GM12874 (cell line): ENCODE measurements around the gene NCOA6.

Experiments used
- TF ChIP-seq, protein P1 (sequence below): IDR thresholded peaks from 2 replicates; pipeline ENCODE4 v1.5.1; 2011; ENCODE audit warnings: low read depth, mild to moderate bottlenecking, control low read depth, low read length, moderate library complexity; ENCODE audit not compliant: insufficient read depth

The NCOA6 gene

DNA sequence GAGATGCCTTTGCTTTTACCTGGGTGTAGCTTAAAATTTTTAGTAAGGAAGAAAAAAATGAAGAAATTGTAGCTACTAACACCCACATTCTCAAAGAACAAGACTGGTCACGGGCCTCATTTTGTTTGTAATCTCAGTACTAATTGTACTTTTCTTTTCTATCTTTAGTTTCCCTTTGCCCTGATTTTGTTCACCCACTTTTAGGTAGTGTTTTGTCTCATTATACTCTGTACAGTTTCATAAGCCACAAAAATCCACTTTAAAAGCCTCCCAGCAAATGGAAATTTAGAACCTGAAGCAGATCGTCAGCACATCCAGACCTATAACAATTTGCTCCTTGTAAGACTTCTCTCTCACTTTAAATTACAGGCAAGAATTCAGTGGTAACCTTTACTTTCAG lies 78.0 kb downstream of the NCOA6 start:
- TF ChIP-seq, protein P1, sequence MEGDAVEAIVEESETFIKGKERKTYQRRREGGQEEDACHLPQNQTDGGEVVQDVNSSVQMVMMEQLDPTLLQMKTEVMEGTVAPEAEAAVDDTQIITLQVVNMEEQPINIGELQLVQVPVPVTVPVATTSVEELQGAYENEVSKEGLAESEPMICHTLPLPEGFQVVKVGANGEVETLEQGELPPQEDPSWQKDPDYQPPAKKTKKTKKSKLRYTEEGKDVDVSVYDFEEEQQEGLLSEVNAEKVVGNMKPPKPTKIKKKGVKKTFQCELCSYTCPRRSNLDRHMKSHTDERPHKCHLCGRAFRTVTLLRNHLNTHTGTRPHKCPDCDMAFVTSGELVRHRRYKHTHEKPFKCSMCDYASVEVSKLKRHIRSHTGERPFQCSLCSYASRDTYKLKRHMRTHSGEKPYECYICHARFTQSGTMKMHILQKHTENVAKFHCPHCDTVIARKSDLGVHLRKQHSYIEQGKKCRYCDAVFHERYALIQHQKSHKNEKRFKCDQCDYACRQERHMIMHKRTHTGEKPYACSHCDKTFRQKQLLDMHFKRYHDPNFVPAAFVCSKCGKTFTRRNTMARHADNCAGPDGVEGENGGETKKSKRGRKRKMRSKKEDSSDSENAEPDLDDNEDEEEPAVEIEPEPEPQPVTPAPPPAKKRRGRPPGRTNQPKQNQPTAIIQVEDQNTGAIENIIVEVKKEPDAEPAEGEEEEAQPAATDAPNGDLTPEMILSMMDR, result no peak

DNA sequence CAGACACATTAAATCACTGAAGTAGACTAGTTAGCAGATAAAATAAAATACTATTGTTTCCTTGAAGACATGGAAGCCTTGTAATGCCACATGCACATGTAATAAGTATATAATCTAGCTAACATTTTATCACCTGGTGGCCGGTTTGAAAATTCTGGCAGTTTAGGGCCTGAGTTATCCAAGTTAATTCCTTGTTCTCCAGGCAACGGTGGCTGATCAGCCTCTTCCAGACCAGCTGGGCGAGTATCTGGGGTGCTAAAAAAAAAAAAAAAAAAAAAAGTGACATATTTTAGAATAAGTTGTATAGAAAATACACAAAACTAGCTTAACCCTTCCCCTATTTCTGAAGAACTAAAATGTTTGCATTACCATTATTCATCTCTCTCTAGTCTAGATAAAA lies 78.8 kb downstream of the NCOA6 start:
- TF ChIP-seq, protein P1, result no peak

DNA sequence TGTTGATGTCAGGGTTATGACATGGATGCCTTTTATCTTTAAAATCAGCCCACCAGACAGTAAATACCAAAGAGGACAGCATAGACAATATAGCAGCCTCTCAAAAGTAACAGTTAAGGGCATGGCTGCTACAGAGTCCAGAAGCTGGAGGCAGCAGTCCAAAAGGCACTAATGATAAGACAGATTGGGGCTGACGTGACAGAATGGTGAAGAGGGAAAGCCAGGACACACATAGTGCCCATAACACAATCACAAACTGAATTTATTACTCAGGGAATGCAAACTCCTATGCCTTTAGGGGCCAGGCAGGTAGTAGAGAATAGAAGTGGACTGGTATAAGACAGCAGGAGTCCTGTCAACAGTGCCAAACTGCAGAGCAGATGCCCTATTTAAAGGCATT lies 80.6 kb downstream of the NCOA6 start:
- TF ChIP-seq, protein P1, result no peak

- TF ChIP-seq, protein P1, result no peak
Observed at GRCh38 chr20:34744340-34744739, 81.1 kb downstream of the NCOA6 start.

DNA sequence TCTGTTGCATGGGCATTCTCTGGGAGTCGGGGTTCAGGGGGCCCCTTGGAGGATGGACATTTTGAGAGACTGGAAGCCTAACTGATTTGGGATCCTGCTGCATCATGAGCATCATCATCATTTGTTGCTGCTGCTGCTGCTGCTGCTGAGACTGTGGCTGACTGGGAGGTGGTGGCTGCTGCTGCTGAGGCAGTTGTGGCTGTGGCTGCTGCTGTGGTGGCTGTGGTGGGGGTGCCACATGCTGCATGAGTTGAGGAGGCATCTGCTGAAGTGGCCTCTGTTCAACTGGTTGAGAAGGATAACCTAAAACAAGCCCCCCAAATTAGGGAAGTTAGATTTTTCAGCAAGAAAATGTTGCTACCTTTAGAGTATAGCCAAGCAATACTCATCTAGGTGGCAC lies 82.4 kb downstream of the NCOA6 start:
- TF ChIP-seq, protein P1, result no peak

GRCh38 chr20:34736106-34736735 lies 89.2 kb downstream of the NCOA6 start:
- TF ChIP-seq, protein P1, result no peak

- TF ChIP-seq, protein P1, result no peak
Observed at GRCh38 chr20:34732523-34732922, 92.9 kb downstream of the NCOA6 start.
